Measurements from ENCODE around the gene RBM6.
"Not testable (repeated sequence)": the region's sequence is repeated elsewhere in the genome, so short reads cannot be mapped to it uniquely, and the experiment has no call there.

RBM6 gene

DNA sequence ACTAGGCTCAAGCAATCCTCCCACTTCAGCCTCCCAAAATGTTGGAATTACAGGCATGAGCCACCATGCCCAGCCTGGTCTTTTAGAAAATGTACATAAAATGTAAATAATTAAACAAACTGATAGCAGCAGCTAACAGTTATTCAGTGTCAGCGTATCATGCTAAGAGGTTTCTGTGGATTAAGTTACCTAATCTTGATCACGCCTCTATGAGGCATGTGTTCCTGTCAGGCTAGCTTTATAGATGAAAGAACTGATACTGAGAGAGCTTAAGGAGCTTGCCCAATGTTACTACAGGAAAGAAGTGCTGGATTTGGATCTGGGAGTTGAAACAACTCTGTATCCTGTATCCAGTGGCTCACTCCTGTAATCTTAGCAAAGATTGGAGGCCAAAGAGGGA lies 25.0 kb upstream of the RBM6 start:
- DNase-seq: no peak

DNA sequence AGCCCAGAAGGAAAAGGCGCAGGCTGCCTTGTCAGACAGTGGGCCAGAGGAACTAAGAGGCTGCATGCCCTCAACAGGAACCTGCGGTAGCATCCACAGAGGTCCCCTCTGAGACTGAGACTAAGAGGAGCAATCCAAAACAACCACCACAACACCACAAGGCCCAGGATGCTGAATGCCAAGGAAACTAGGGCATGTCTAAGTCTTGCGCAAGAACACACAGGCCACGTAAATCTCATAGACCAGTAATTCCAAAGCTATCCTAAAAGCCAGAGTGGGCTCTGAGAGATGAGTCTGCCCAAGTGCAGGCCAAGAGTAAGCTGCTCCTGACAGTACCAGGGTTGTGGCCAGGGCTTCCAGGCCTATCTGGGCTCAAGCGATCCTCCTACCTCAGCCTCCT lies 23.3 kb upstream of the RBM6 start:
- DNase-seq: no peak

DNA sequence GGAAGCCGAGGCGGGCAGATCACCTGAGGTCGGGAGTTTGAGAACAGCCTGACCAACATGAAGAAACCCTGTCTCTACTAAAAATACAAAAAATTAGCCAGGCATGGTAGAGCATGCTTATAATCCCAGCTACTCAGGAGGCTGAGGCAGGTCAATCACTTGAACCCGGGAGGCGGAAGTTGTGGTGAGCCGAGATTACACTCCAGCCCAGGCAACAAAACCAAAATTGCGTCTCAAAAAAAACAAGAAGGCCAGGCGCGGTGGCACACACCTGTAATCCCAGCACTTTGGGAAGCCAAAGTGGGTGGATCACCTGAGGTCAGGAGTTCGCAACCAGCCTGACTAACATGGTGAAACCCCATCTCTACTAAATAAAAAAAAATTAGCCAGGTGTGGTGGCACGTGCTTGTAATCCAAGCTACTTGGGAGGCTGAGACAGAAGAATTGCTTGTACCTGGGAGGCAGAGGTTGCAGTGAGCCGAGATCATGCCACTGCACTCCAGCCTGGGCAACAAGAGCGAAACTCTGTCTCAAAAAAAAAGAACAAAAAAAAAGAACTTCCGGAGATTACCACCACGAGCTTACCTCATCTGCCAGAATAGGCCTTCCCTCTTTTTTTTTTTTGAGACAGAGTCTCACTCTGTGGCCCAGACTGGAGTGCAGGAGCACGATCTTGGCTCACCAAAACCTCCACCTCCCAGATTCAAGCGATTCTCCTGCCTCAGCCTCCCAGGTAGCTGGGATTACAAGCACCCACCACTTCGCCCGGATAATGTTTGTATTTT lies 22.0 kb upstream of the RBM6 start:
- DNase-seq: not testable (repeated sequence)

DNA sequence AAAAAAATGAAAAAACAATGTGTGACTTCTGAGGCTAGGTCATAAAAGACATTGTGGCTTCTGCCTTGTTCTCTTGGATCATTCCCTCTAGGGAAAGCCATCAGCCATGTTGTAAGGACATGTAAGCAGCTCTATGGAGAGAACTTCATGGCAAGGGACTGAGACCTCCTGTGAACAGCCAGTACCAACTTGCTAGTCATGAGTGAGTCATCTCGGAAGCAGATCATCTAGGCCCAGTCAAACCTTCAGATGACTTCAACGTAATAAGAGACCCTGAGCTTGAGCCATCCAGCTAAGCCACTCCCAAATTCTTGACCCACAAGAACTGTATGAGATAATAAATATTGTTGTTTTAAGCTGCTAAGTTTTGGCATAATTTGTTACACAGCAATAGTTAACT lies 15.3 kb upstream of the RBM6 start:
- DNase-seq: no peak

DNA sequence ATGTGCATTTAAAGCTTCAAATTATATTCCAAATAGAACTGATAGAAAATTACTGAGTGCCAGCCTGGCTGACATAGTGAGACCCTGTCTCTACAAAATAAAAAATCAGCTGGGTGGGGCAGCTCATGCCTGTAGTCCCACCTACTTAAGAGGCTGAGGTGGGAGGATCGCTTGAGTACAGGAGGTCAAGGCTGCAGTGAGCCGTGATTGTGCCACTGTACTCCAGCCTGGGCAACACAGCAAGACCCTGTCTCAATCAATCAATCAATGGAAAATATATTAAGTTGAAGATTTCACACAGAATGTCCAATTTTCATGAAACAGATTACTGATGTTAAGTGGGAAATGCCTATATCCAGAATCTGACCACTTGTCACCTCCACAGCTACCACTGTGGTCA lies 14.5 kb upstream of the RBM6 start:
- no peak for DNase-seq

DNA sequence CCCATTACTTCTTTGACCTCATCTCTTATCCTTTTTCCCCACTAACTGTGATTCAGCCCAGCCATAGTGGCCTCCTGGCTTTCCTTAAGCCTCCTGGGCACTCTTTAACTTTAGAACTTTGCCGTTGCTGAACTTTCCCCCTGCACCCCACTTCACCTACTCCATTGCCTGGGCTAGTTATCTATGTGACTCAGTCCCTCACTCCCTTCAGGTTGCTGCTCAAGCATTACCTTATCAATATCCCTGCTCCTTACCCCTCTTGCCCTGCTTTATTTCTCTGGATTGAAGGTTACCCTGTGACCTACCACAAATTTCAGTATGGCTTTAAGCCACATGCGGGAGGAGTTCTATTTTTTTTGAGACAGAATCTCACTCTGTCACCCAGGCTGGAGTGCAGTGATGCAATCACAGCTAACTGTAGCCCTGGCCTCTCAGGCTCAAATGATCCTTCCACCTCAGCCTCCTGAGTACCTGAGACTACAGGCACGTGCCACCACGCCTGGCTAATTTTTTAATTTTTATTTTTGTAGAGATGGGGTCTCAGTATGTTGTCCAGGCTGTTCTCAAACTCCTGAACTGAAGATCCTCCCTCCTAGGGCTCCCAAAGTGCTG lies 13.7 kb upstream of the RBM6 start:
- DNase-seq: no peak

DNA sequence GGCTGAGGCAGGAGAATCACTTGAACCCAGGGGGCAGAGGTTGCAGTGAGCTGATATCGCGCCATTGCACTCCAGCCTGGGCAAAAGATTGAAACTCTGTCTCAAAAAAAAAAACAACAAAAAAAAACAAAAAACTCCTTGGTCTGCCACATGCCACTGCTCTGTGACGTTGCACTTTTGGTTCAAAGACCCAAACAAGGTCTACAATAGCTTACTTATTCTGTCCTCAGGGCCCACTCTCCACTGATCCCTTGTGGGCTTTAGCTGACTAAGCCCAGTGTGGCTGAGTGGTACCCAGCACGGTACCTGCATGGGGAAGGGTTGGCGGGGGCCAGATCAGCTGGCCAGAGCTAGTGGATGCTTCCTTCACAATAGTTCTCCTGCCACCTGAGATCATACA lies 12.2 kb upstream of the RBM6 start:
- DNase-seq: no peak

DNA sequence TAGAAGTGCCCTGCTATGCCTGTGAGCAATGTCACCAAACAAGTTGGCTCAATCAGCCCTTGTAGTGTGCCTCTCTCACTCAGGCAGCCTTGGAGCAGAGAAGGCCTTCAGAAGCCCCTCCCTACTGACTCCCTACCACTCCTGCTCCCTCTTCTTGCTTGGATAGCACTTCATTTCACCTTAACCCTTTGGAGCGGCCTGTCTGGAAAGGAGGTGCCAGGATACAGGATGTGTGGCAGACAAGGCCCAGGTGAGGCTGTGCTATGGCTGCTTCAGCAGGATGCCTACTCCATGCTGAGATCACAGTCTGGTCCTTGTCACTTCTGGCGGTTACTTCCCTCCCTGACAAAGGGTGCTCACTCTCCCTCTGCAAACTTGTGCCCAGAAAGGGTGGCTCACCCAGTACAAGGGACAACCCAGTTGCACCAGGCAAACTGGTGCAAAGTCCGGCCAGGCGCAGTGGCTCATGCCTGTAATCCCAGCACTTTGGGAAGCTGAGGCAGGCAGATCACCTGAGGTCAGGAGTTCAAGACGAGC lies 11.4 kb upstream of the RBM6 start:
- DNase-seq: no peak

DNA sequence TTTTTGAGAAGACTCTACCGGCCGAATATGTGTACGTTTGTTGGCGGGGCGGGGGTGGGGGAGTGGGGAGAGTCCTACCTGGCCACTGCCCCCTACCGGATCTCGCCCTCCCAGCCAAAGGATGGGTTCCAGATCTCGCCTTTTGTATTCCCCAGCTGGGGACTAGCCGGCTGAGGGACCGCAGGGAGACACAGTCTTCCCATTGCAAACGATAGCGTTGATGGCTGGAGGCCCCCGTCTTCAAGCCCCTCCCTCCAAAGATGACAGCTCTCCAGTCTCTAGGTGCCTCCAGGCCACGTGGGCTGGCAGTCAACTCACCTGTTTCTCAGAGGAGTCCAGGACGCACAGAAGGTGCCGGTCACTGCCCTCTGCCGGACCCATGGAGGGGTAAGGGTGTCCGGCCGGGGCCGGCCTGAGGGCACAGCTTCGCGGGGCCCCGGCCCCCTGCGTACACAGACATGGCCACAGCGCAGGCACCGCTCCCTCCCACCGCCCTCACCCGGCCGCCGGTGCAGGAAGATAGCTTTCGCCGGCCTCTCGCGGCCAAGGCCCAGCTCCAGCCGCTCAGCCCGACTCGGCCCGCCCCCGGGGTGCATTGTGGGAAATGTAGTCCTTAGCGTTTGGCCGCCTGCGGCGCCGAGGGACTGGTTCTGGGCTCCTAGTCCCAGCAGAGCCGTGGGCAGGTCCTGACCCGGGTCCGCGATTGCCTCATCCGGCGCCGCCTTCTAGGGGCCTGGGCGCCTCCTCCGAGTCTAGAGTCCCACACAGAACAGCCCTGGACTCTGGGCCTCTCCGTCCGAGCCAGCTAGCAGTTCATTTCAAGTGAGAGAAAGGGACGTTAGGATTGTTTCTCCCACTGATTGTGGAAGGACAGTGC lies 10.4 kb upstream of the RBM6 start, which contains the start of gene MON1A:
Gene MON1A, minus strand, starts transcription at position 521 of the 877 bp plus-strand sequence. CDS start 16,465 bp downstream, outside the sequence.
- peak; percentile 39 to 93 (median 86) for DNase-seq

DNA sequence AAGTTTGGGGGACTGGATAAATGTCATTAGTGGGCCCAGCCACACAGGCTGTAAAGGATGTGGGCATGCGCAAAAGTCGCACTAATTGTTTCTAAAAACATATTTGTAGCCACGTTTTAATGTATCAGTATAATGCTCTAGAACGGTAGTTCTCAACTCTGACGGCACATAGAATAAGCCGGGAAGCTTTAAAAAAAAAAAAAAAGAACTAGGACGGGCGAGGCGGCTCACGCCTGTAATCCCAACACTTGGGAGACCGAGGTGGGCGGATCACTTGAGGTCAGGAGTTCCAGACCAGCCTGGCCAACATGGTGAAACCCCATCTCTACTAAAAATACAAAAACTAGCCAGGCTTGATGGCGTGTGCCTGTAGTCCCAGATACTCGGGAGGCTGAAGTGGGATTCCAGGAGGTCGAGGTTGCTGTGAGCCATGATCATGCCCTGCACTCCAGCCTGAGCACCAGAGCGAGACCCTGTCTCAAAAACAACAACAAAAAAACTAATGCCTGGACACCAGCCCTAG lies 9.7 kb upstream of the RBM6 start:
- DNase-seq: no peak

DNA sequence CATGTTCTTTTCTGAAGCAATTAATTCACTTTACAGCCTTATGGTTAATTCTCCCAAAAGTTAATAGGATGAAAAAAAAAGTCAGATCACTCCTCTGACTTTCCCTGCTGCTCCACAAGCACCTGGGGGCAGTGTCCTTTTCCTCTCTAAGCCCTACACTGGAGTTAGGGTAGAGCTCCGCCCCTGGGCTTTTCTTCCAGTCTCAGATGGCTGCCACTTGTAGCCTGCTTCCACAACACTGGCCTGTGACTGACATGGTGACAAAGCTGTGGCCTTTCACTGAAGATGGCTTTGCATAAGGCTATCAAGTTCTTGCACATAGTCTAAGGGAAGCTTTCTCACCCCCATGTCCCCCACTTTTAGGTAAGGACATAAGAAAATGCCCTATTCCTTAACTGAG lies 9.0 kb upstream of the RBM6 start:
- no peak for DNase-seq

DNA sequence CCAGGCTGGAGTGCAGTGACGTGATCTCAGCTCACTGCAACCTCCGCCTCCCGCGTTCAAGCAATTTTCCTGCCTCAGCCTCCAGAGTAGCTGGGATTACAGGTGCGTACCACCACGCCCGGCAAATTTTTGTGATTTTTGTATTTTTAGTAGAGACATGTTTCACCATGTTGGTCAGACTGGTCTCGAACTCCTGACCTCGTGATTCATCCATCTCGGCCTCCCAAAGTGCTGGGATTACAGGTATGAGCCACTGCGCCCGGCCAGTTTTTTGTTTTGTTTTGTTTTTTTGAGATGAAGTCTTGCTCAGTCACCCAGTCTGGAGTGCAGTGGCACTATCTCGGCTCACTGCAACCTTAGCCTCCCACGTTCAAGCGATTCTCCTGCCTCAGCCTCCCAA lies 7.7 kb upstream of the RBM6 start:
- not testable (repeated sequence) for DNase-seq

DNA sequence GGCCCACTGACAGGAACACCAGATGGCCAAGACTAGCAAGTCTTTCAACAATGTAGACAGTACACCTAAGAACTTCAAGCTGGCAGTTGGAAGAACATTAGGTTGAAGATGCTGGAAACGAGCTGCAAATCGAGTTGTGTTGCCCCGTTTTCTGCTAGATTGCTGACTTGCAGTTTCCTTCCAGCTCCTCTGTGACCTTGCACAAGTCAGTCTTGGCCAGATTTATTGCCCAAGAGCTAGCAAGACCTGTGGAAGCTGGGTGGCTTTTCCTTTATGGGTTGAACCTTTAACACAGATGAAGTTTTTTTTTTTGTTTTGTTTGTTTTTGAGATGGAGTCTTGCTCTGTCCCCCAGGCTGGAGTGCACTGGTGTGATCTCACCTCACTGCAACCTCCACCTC lies 2.9 kb upstream of the RBM6 start:
- DNase-seq: no peak

DNA sequence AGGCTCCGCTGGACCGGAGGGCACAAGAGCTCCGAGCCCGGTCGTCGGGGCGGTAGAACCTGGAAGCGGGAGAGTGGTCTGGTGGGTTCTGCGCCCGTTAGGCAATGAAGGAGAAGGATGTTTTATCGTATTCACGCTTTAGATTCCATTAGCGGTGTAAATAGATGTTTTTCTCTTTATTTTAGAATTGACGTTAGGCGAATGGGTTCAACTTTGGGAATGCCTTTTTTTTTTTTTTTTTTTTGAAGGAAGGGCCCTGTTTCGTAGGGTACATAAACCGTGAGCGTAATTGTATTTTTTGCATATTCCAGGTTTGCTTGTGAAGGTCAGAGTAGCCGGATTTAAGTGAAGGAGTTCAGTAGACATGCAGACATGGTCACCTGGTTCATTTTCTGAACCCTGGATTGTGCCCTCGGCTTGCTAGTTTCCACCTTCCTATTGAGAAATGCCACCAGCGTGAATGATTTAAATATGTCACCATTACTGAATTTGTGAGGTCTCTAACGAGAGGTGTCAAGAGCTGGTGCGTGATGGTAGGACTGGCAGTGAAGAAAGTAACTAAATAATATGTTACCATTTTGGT lies 808 bp downstream of the RBM6 start:
- no peak for DNase-seq

DNA sequence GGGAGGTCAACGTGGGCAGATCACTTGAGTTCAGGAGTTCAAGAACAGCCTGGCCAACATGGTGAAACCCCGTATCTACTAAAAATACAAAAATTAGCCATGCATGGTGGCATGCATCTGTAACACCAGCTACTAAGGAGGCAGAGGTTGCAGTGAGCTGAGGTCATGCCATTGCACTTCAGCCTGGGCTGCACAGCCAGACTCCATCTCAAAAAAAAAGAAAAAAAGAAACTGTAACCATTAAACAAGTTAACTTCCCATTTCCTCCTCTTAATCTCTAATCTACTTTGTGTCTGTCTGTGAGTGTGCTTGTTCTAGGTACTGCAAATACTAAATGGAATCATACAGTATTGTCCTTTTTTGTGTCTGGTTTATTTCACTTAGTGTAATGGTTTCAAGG lies 2.7 kb downstream of the RBM6 start:
- DNase-seq: no peak

DNA sequence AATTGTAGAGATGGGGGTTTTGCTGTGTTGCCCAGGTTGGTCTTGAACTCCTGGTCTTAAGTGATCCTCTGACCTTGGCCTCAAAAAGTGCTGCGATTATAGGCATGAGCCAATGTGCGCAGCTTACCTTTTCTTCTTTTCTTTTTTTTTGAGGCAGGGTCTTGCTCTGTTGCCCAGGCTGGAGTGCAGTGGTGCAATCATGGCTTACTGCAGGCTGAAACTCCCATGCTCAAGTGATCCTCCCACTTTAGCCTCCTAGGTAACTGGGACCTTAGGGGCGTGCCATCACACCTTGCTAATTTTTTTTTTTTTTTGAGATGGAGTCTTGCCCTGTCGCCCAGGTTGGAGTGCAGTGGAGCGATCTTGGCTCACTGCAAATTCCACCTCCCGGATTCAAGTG lies 13.0 kb downstream of the RBM6 start:
- no peak for DNase-seq

DNA sequence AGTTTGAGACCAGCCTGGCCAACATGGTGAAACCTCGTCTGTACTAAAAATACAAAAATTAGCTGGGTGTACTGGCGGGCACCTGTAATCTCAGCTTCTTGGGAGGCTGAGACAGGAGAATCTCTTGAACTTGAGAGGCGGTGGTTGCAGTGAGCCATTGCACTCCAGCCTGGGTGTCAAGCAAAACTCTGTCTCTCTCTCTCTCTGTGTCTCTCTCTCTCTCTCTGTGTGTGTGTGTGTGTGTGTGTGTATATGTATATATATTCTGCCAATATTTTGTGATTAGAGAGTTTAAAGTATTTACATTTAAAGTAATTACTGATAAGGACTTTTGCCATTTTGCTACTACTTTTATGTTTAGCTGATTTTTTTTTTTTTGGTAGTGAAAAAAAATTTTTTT lies 15.7 kb downstream of the RBM6 start:
- no peak for DNase-seq

DNA sequence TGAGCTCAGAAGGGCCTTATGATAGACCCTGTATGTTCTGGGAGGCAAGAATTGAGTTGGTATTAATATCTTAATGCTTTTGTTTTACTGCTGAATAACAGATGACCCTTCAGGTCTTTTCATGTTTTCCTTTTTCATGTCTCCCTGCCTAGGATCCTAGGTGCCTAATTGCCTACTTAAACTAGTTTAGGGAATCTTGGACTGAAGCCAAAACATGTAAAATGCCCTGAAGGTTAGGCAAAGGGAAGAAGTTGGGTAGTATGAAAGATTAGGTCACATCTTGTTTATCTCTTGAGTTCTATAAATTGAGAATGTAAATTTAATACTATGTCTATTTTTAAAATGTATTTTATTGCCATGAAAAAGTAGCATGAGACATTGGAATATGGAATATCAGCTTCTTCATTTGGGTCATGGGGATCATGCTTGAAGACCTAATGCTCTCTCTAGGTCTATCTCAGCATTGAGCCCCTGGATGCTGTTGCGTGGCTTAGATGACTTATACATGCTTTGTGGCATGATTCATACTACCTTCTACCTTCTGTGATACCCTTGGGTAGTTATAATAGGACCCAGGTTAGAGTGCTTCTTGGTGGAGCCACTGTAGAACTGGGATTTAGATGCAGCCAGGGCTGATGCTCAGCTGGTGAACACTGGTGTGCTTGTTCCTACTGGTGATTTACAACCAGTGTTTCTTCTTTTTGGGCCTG lies 26.4 kb downstream of the RBM6 start:
- DNase-seq: no peak

DNA sequence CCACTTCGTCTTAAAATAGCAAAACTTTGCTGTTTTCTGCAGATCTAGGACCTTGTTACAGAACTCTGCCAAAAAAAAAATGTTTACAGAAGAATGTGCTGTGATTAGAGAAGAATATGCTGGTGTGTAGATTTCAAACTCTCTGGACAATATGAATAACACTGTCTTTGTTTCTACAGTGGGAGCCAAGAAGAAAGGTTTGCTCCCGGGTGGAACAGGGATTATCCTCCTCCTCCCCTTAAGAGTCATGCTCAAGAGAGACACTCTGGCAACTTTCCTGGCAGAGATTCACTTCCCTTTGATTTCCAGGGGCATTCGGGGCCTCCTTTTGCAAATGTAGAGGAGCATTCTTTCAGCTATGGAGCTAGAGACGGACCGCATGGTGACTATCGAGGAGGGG lies 27.3 kb downstream of the RBM6 start:
- no peak for DNase-seq

DNA sequence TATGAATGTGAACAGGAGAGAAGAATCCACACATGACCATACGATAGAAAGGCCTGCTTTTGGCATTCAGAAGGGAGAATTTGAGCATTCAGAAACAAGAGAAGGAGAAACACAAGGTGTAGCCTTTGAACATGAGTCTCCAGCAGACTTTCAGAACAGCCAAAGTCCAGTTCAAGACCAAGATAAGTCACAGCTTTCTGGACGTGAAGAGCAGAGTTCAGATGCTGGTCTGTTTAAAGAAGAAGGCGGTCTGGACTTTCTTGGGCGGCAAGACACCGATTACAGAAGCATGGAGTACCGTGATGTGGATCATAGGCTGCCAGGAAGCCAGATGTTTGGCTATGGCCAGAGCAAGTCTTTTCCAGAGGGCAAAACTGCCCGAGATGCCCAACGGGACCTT lies 28.4 kb downstream of the RBM6 start:
- DNase-seq: no peak

DNA sequence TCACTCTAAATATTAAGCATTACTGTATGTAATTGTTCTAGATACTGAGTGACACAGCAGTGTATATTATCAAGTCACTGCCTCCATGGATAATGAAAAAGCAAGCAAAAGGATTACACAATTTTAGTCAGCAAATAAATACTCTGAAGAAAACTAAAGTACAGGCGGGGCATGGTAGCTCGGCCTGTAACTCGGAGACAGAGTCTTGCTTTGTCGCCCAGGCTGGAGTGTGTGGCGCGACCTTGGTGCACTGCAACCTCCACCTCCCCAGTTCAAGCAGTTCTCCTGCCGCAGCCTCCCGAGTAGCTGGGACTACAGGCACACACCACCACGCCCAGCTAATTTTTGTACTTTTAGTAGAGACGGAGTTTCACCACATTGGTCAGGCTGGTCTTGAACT lies 32.7 kb downstream of the RBM6 start:
- no peak for DNase-seq

DNA sequence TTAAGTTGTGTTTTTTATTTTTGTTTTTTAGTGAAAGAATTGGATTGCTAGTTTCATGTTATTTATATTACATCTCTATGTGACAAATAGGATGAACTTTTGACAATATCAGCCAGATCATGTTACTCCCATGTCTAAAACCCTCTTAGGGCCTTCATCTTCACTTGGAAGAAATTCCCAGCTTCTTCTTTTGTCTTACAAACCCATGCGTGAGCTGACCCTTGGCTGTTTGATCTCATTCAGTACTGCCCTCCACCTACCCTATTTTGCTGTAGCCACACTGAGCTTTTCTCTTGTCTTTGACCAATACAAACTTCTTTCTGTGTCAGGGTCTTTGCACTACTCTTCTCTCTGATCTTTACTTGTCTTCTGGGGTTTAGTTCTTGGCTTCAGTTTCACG lies 37.0 kb downstream of the RBM6 start:
- no peak for DNase-seq
